HepG2 (cell line): ENCODE data around the gene CNGA3. TPM values are rescaled to one million over a fixed set of nuclear protein-coding genes. Genes with fewer than 3 reads are reported as not detected.

ENCODE experiments used
- ATAC-seq: fragments of 200-7000 bp; cut with Tn5 transposase; 3 replicates; pipeline ENCODE4 v1.9.1; 2020; ENCODE audit warnings: mild to moderate bottlenecking, moderate library complexity
- BruUV-seq: library from RNA; stranded (reverse); fragments of 400-500 nt; replicated peaks from 2 replicates; lab custom pipeline; 2021; lab: Mats Ljungman, UMichigan
- CTCF ChIA-PET: fragments of 300-600 bp; formaldehyde crosslinking; extraction: SDS; loops from one replicate; lab custom pipeline; 2021; ENCODE audit warnings: low total read pairs, inconsistent platforms, low intra/inter-chr PET ratio; lab: Yijun Ruan, JAX
- POLR2A ChIA-PET: fragments of 350-600 bp; sonication (Branson Sonifier 250); formaldehyde crosslinking; loops from one replicate; lab custom pipeline; 2020; ENCODE audit warnings: antibody characterized with exemption, inconsistent platforms; lab: Yijun Ruan, JAX
- DNase-seq: peaks from one replicate; pipeline ENCODE4 v3.0.0-alpha.2; 2015; ENCODE audit warnings: low spot score
- FAIRE-seq: peaks from 3 replicates; lab custom pipeline; 2011; peaks lifted over from hg19 to GRCh38; lab: Jason Lieb, UNC
- H2AFZ ChIP-seq: one replicate; pipeline ENCODE4 v1.6.1; 2011; ENCODE audit warnings: low read length, inconsistent platforms
- H3K27ac ChIP-seq: fragments of 300-600 bp; 3 replicates; pipeline ENCODE4 v1.8.0; 2011; ENCODE audit warnings: mixed run types, mild to moderate bottlenecking, mixed read lengths, low read length, inconsistent platforms; ENCODE audit not compliant: insufficient read depth; ENCODE audit errors: extremely low read length
- H3K27me3 ChIP-seq, 2 experiments: fragments of 200-600 bp in 1 of 2; 2 replicates in 1 of 2; 3 replicates in 1 of 2; pipeline versions ENCODE4 v1.6.0 to v1.8.0; 2011; ENCODE audit warnings: low read length in 2 of 2, mild to moderate bottlenecking in 2 of 2, moderate library complexity in 2 of 2, inconsistent platforms in 1 of 2; ENCODE audit not compliant: insufficient read depth in 2 of 2, control insufficient read depth in 1 of 2
- H3K36me3 ChIP-seq, 2 experiments: fragments of 200-600 bp in 1 of 2; replicated peaks in 1 of 2; 2 replicates in 1 of 2; 3 replicates in 1 of 2; pipeline versions ENCODE4 v1.5.1 to v1.8.0; 2011; ENCODE audit warnings: low read length in 2 of 2, inconsistent platforms in 1 of 2; ENCODE audit not compliant: insufficient read depth in 2 of 2, control insufficient read depth in 1 of 2
- H3K4me1 ChIP-seq: 2 replicates; pipeline ENCODE4 v1.5.1; 2012; ENCODE audit warnings: low read length, inconsistent platforms; ENCODE audit not compliant: insufficient read depth
- H3K4me2 ChIP-seq: 2 replicates; pipeline ENCODE4 v1.6.0; 2011; ENCODE audit warnings: low read depth, low read length, inconsistent platforms
- H3K4me3 ChIP-seq, 3 experiments: fragments of 200-600 bp in 1 of 3; sonication (generic), shearing (Covaris generic) in 1 of 3; replicated peaks in 1 of 3; 2 replicates each; pipeline ENCODE4 v1.5.1; 2011 to 2016; ENCODE audit warnings: low read length in 3 of 3, inconsistent platforms in 2 of 3, low read depth in 2 of 3, mild to moderate bottlenecking in 2 of 3, control low read depth in 1 of 3, mixed read lengths in 1 of 3; ENCODE audit not compliant: insufficient read depth in 1 of 3
- H3K79me2 ChIP-seq: one replicate; pipeline ENCODE4 v1.6.1; 2011; ENCODE audit warnings: low read length, inconsistent platforms; ENCODE audit not compliant: insufficient read depth
- H3K9ac ChIP-seq: 2 replicates; pipeline ENCODE4 v1.6.0; 2011; ENCODE audit warnings: mild to moderate bottlenecking, low read depth, low read length, inconsistent platforms; ENCODE audit not compliant: insufficient read depth
- H3K9me3 ChIP-seq: 2 replicates; pipeline ENCODE4 v1.5.1; 2012; ENCODE audit warnings: mild to moderate bottlenecking, low read length
- H4K20me1 ChIP-seq: 2 replicates; pipeline ENCODE4 v1.6.0; 2011; ENCODE audit warnings: inconsistent platforms, mild to moderate bottlenecking, low read length, moderate library complexity; ENCODE audit not compliant: insufficient read depth
- ELK4 ChIP-seq: sonication (generic); formaldehyde crosslinking; IDR thresholded peaks from 2 replicates; pipeline ENCODE4 v1.9.0; 2021; ENCODE audit warnings: missing genetic modification reagents, borderline replicate concordance
- HCFC1 ChIP-seq: fragments of 150-350 bp; IDR thresholded peaks from 2 replicates; pipeline ENCODE4 v1.6.1; 2014; ENCODE audit warnings: low read depth, low read length
- NFE2L2 ChIP-seq: fragments of 150-350 bp; IDR thresholded peaks from 2 replicates; pipeline ENCODE4 v1.6.1; 2014; ENCODE audit warnings: low read length
- SPEN ChIP-seq: sonication (generic); formaldehyde crosslinking; IDR thresholded peaks from 2 replicates; pipeline ENCODE4 v1.5.1; 2020; ENCODE audit warnings: low read depth, mild to moderate bottlenecking, missing genetic modification reagents
- ZNF143 ChIP-seq: sonication (generic); formaldehyde crosslinking; IDR thresholded peaks from 2 replicates; pipeline ENCODE4 v1.4.0; 2020; ENCODE audit warnings: missing genetic modification reagents
- ZNF616 ChIP-seq: sonication (generic); formaldehyde crosslinking; IDR thresholded peaks from 2 replicates; pipeline ENCODE4 v1.5.0; 2020; ENCODE audit warnings: low read depth, mild to moderate bottlenecking, missing genetic modification reagents
- WGBS: methylation state at CpG from one replicate; pipeline ENCODE4 v1.1.6; 2017; ENCODE audit warnings: low lambda C conversion rate; 5-methylcytosine and 5-hydroxymethylcytosine counted together
- in situ Hi-C: cut with HindIII; loops from 2 replicates; pipeline ENCODE4 v1.10.0; 2017; ENCODE audit warnings: low pct_unique_long_range_greater_than_20kb; ENCODE audit not compliant: extremely low pct_ligation_motif_present
- intact Hi-C: fragments of 100-400 bp; cut with micrococcal nuclease; formaldehyde crosslinking; loops from one replicate; pipeline ENCODE4 v1.10.0; 2022; ENCODE audit not compliant: unreplicated experiment
- polyA plus RNA-seq, 8 experiments: library from polyadenylated mRNA; depleted of rRNA in 3 of 8; stranded (reverse) in 7 of 8; unstranded in 1 of 8; fragments of >200 nt; fragmentation: Illumina TruSeq in 4 of 8; extraction: Trizol in 4 of 8; gene quantifications; 2 replicates each; pipeline versions ENCODE4 v1.2.1 to v1.2.3, GENCODE V29; 2011 to 2016; ENCODE audit warnings: low read depth in 4 of 8, missing spikeins in 1 of 8, mixed read lengths in 1 of 8; ENCODE audit not compliant: insufficient read depth in 1 of 8
- total RNA-seq, 5 experiments: library from RNA; depleted of rRNA; stranded (reverse); fragments of >200 nt; fragmentation: Illumina TruSeq; extraction: Trizol; gene quantifications; 2 replicates each; pipeline ENCODE4 v1.2.3, GENCODE V29; 2016; ENCODE audit warnings: low read depth in 1 of 5
- TF ChIP-seq, protein P1 (sequence below): IDR thresholded peaks from 2 replicates; pipeline ENCODE4 v1.6.1; 2016; ENCODE audit warnings: control low read depth

Gene CNGA3
- total and polyA plus RNA-seq, 2 of the 13 experiments (the other 11 are each of a cell fraction or from before 2014, with no cell fraction given) = not detected

- Histone ChIP-seq H3K9ac (no peak overlapping the region), H4K20me1 (no peaks in the 10 kb centered on the region), H3K4me3 (no peak overlapping the region), H3K27ac (no peak overlapping the region), H3K27me3 (peaks cover 1 to 52% of the 10 kb centered on the region in 2 experiments; a peak in 4 of 5 replicates), H3K4me2 (no peak overlapping the region), H3K4me1 (no peaks in the 10 kb centered on the region), H2AFZ (no peak overlapping the region), H3K9me3 (no peaks in the 10 kb centered on the region), H3K36me3 (no peaks in the 10 kb centered on the region), H3K79me2 (no peaks in the 10 kb centered on the region)
- intact Hi-C loops (no loop called here), in situ Hi-C loops (no loop called here)
- WGBS = 44% methylated on average over 39 of the region's 54 CpGs
- no peak for FAIRE-seq
- TF ChIP-seq NFE2L2 (no peak), HCFC1 (no peak), ZNF143 (no peak), SPEN (CRISPR knock-in tag) (no peak), ELK4 (CRISPR knock-in tag) (no peak), ZNF616 (CRISPR knock-in tag) (no peak)
- TF ChIP-seq, protein P1, sequence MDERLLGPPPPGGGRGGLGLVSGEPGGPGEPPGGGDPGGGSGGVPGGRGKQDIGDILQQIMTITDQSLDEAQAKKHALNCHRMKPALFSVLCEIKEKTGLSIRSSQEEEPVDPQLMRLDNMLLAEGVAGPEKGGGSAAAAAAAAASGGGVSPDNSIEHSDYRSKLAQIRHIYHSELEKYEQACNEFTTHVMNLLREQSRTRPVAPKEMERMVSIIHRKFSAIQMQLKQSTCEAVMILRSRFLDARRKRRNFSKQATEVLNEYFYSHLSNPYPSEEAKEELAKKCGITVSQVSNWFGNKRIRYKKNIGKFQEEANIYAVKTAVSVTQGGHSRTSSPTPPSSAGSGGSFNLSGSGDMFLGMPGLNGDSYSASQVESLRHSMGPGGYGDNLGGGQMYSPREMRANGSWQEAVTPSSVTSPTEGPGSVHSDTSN (CRISPR knock-in tag) = no peak
- ChIA-PET CTCF (no interaction called here), POLR2A (no interaction called here)
- no peak for DNase-seq
- no peak for ATAC-seq
- BruUV-seq = no TSS peak
These were observed 1.2 kb downstream of the CNGA3 start for GRCh38 chr2:98347298-98348065.
